Esophagus muscularis mucosa (tissue), 4 donors: ENCODE data around the gene FXR1. TPM values are rescaled to one million over a fixed set of nuclear protein-coding genes. Genes with fewer than 3 reads are reported as not detected.
"Not testable (repeated sequence)": the region's sequence is repeated elsewhere in the genome, so short reads cannot be mapped to it uniquely, and the experiment has no call there.

Source experiments
- DNase-seq: peaks from one replicate; pipeline ENCODE4 v3.0.0-alpha.2; 2017; ENCODE audit errors: extremely low spot score
- H3K27ac ChIP-seq, 4 donors: fragments of 200-600 bp; sonication (generic); replicated peaks in 1 of 4; 1 replicate in 3 of 4; 2 replicates in 1 of 4; pipeline ENCODE4 v1.5.1; 2016 to 2019; ENCODE audit warnings: mild to moderate bottlenecking in 1 of 4
- H3K27me3 ChIP-seq, 4 donors: fragments of 200-600 bp; sonication (generic); one replicate each; pipeline versions ENCODE4 v1.5.1 to v1.6.0; 2016 to 2019
- H3K36me3 ChIP-seq, 4 donors: fragments of 200-600 bp; sonication (generic); one replicate each; pipeline ENCODE4 v1.5.1; 2016 to 2019
- H3K4me1 ChIP-seq, 4 donors: fragments of 200-600 bp; sonication (generic); one replicate each; pipeline ENCODE4 v1.5.1; 2016 to 2019
- H3K4me3 ChIP-seq, 4 donors: fragments of 200-600 bp; sonication (generic); 1 replicate in 2 of 4; 2 replicates in 2 of 4; pipeline ENCODE4 v1.5.1; 2016 to 2019; ENCODE audit warnings: mild to moderate bottlenecking in 4 of 4, moderate library complexity in 1 of 4
- H3K9me3 ChIP-seq, 4 donors: fragments of 200-600 bp; sonication (generic); 1 replicate in 3 of 4; 2 replicates in 1 of 4; pipeline ENCODE4 v1.5.1; 2016 to 2019
- EP300 ChIP-seq: sonication (generic); formaldehyde crosslinking; IDR thresholded peaks from one replicate; pipeline ENCODE4 v1.6.1; 2017; ENCODE audit warnings: antibody characterized with exemption
- POLR2A ChIP-seq: fragments of 450-650 bp; IDR thresholded peaks from one replicate; pipeline ENCODE4 v1.6.1; 2017; ENCODE audit warnings: antibody characterized with exemption, moderate library complexity, mild to moderate bottlenecking, low read depth
- POLR2AphosphoS5 ChIP-seq, 2 donors: sonication (generic); formaldehyde crosslinking; IDR thresholded peaks; one replicate each; pipeline ENCODE4 v1.6.1; 2017; ENCODE audit warnings: antibody characterized with exemption in 2 of 2
- WGBS: methylation state at CpG from one replicate; pipeline ENCODE4 v1.1.5; 2018; 5-methylcytosine and 5-hydroxymethylcytosine counted together
- intact Hi-C: fragments of 100-400 bp; cut with DNase I; formaldehyde crosslinking; loops from one replicate; pipeline ENCODE4 v1.15.1; 2023
- total RNA-seq, 4 donors: library from RNA; depleted of rRNA; stranded (reverse); fragments of >200 nt; gene quantifications; one replicate each; pipeline versions ENCODE4 v1.1.0 to v1.2.1, GENCODE V29; 2016
- TF ChIP-seq, protein P1 (sequence below), 3 experiments: fragments of 200-600 bp in 2 of 3; fragments of 450-650 bp in 1 of 3; sonication (generic) in 2 of 3; IDR thresholded peaks; one replicate each; pipeline ENCODE4 v1.5.1; 2017 to 2019; ENCODE audit warnings: antibody characterized with exemption in 3 of 3, mild to moderate bottlenecking in 2 of 3, moderate library complexity in 1 of 3

The FXR1 gene
- total RNA-seq, 4 donors from 2014 or later, result 129 to 174 (median 164) TPM

DNA sequence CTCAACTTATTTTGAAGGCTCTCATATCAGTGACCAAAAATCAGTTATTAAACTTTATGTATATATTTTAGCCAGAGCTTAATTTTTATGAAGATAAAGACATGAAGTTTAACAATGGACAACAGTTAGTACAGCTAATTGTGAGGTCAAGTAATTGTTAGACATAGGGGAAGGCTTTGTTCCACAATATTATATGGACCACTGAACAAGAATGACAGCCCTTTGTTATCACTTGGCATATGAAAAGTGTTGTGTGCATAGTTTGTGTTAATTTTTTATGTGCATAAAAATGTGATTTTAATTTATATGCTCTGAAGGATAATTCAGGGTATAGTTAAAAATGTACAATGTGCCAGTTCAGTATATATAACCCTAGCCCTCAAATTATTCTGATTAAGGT, 65.0 kb downstream of the FXR1 start:
- no peak for DNase-seq
- intact Hi-C loops, result no loop called here
- peak overlapping the region in 1 of 4 donors; percentile 6 for H3K27ac ChIP-seq
- H3K9me3 ChIP-seq, result no peaks in the 10 kb centered on the region
- H3K36me3 ChIP-seq, result peaks cover 4 to 56% (median 33%) of the 10 kb centered on the region in 4 donors
- H3K4me1 ChIP-seq, result peaks cover 11 to 21% (median 15%) of the 10 kb centered on the region in 4 donors
- TF ChIP-seq, protein P1, sequence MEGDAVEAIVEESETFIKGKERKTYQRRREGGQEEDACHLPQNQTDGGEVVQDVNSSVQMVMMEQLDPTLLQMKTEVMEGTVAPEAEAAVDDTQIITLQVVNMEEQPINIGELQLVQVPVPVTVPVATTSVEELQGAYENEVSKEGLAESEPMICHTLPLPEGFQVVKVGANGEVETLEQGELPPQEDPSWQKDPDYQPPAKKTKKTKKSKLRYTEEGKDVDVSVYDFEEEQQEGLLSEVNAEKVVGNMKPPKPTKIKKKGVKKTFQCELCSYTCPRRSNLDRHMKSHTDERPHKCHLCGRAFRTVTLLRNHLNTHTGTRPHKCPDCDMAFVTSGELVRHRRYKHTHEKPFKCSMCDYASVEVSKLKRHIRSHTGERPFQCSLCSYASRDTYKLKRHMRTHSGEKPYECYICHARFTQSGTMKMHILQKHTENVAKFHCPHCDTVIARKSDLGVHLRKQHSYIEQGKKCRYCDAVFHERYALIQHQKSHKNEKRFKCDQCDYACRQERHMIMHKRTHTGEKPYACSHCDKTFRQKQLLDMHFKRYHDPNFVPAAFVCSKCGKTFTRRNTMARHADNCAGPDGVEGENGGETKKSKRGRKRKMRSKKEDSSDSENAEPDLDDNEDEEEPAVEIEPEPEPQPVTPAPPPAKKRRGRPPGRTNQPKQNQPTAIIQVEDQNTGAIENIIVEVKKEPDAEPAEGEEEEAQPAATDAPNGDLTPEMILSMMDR (IDR thresholded peaks at IDR 0.05), result no peak
- TF ChIP-seq EP300, result no peak
- no peak for TF ChIP-seq POLR2A
- TF ChIP-seq POLR2AphosphoS5 (IDR thresholded peaks at IDR 0.05), result no peak
- no peak overlapping the region for H3K4me3 ChIP-seq
- H3K27me3 ChIP-seq, result no peaks in the 10 kb centered on the region

GRCh38 chr3:180979961-180980360, 67.5 kb downstream of the FXR1 start:
- Histone ChIP-seq H3K4me3 (no peak overlapping the region), H3K9me3 (no peaks in the 10 kb centered on the region), H3K36me3 (peaks cover 4 to 64% (median 38%) of the 10 kb centered on the region in 4 donors), H3K4me1 (peaks cover 14 to 26% (median 17%) of the 10 kb centered on the region in 4 donors), H3K27me3 (no peaks in the 10 kb centered on the region), H3K27ac (peak overlapping the region in 3 of 4 donors; percentile 7 to 20 (median 13))
- intact Hi-C loops, result no loop called here
- no peak for TF ChIP-seq POLR2AphosphoS5 (IDR thresholded peaks at IDR 0.05)
- DNase-seq, result no peak

DNA sequence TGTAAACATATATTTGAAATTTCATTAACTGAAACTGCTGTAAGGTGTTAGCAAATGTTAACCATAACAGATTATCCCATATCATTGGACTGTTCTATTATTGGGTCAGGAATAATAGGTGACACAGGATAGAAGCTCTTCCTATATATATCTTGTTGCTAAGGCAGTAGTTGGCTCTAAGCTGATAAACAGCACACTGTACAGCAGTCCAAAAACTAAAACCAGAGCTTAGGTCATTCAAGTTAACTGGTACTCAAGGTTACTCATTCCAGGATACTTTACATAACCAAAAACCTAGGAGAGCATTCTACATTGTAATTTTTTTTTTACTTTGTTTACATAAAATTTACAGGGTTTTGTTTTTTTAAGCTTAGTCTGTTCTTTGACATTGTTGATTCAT, 68.1 kb downstream of the FXR1 start:
- intact Hi-C loops, result no loop called here
- Histone ChIP-seq H3K4me3 (no peak overlapping the region), H3K27ac (peak overlapping the region in 3 of 4 donors; percentile 7 to 20 (median 13)), H3K9me3 (no peaks in the 10 kb centered on the region), H3K4me1 (peaks cover 14 to 26% (median 17%) of the 10 kb centered on the region in 4 donors), H3K27me3 (no peaks in the 10 kb centered on the region), H3K36me3 (peaks cover 4 to 68% (median 38%) of the 10 kb centered on the region in 4 donors)
- no peak for TF ChIP-seq EP300
- TF ChIP-seq POLR2A, result no peak
- TF ChIP-seq POLR2AphosphoS5 (IDR thresholded peaks at IDR 0.05), result no peak
- DNase-seq, result no peak

DNA sequence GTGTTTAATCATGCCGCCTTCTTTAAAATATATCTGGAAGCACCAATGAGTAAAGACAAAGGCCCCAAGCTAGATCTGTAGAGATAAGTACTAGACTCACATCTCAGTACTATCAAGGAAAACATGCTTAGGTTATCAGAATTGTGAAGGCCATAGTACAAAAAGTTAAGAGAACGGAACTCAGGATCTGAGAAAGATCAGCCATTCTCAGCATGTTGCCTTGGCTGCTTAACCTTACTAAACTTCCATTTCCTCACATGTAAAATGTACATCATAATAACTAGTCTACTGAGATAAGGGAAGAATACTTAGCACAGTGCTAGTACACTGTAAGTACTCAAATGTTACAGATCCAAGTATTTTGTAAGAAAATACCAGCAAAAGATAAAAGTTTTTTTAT, 69.4 kb downstream of the FXR1 start:
- peaks cover 14 to 35% (median 17%) of the 10 kb centered on the region in 4 donors for H3K4me1 ChIP-seq
- no peak for DNase-seq
- H3K27me3 ChIP-seq, result no peaks in the 10 kb centered on the region
- 89% methylated on average over 2 of the region's 2 CpGs for WGBS
- peaks cover 0 to 70% (median 34%) of the 10 kb centered on the region in 4 donors for H3K36me3 ChIP-seq
- TF ChIP-seq POLR2A (no peak), EP300 (no peak), POLR2AphosphoS5 (IDR thresholded peaks at IDR 0.05) (no peak)
- TF ChIP-seq, protein P1 (IDR thresholded peaks at IDR 0.05), result no peak
- H3K4me3 ChIP-seq, result no peak overlapping the region
- no peak overlapping the region for H3K27ac ChIP-seq
- intact Hi-C loops, result no loop called here
- H3K9me3 ChIP-seq, result no peaks in the 10 kb centered on the region

GRCh38 chr3:180983136-180983535, 70.7 kb downstream of the FXR1 start:
- intact Hi-C loops, result no loop called here
- 70% methylated on average over 2 of the region's 2 CpGs for WGBS

DNA sequence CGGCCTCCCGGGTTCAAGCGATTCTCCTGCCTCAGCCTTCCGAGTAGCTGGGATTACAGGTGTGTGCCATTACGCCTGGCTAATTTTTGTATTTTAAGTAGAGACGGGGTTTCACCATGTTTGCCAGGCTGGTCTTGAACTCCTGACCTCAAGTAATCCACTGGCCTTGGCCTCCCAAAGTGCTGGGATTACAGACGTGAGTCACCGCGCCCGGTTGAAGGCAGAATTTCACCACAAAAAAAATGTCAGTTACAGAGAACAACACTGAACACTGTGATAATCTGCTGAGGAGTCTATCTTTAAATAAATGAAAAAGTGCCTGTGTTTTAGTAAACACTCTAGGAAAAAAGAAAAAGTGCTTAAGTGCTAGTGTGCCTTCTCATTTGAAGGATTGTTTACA, 73.9 kb downstream of the FXR1 start:
- intact Hi-C loops, H3K27ac ChIP-seq, H3K9me3 ChIP-seq, DNase-seq, H3K4me3 ChIP-seq, H3K27me3 ChIP-seq: not testable (repeated sequence)
- H3K4me1 ChIP-seq, result peaks cover 27 to 52% (median 31%) of the 10 kb centered on the region in 4 donors
- WGBS, result 91% methylated on average over 10 of the region's 10 CpGs
- peaks cover 0 to 54% (median 26%) of the 10 kb centered on the region in 4 donors for H3K36me3 ChIP-seq

More at GRCh38 chr3:180983136-180983535, 70.7 kb downstream of the FXR1 start:
- Histone ChIP-seq H3K4me3 (no peak overlapping the region), H3K36me3 (peaks cover 0 to 65% (median 37%) of the 10 kb centered on the region in 4 donors), H3K27me3 (no peaks in the 10 kb centered on the region), H3K27ac (peak overlapping the region in 1 of 4 donors; percentile 4), H3K4me1 (peaks cover 20 to 47% (median 26%) of the 10 kb centered on the region in 4 donors), H3K9me3 (no peaks in the 10 kb centered on the region)
- no peak for DNase-seq
- TF ChIP-seq POLR2A (no peak), EP300 (no peak), POLR2AphosphoS5 (IDR thresholded peaks at IDR 0.05) (no peak)
- TF ChIP-seq, protein P1 (IDR thresholded peaks at IDR 0.05), result no peak
